ENCODE results near the gene NBPF1. TPM values are rescaled to one million over a fixed set of nuclear protein-coding genes. Genes with fewer than 3 reads are reported as not detected.

Gene NBPF1
- 16.4 to 22.4 TPM (median 21.8 TPM) in 5 replicates for total RNA-seq (2022; extraction: Qiagen RNA extraction)

GRCh38 chr1:16613185-16614147 is at the start of gene NBPF1:
Gene NBPF1, minus strand, starts transcription at chr1:16613564.

GRCh38 chr1:16514107-16515055 is 99.0 kb downstream of the NBPF1 start, which contains the start of gene RNU1-1:
Gene RNU1-1, minus strand, starts transcription at chr1:16514285.

Other genes starting within 250 kb of the NBPF1 start
- 81.9 to 88.9 TPM (median 86.9 TPM) in 5 replicates for gene SZRD1, start 246.3 kb downstream of the NBPF1 start, total RNA-seq (2022; extraction: Qiagen RNA extraction)
- gene SPATA21, start 176.1 kb downstream of the NBPF1 start, total RNA-seq (2022; extraction: Qiagen RNA extraction), result 0.05 to 0.14 TPM (median 0.05 TPM) in 4 of 5 replicates, not detected in the other
- gene NECAP2, start 172.8 kb downstream of the NBPF1 start, total RNA-seq (2022; extraction: Qiagen RNA extraction), result 39.8 to 48.0 TPM (median 41.0 TPM) in 5 replicates
- gene RNU1-1, start 99.3 kb downstream of the NBPF1 start, total RNA-seq (2022; extraction: Qiagen RNA extraction), result 6.1 to 30.4 TPM (median 9.0 TPM) in 3 of 5 replicates, not detected in the others
- 6.1 to 30.4 TPM (median 9.0 TPM) in 3 of 5 replicates, not detected in the others for gene RNU1-3, start 53.4 kb upstream of the NBPF1 start, total RNA-seq (2022; extraction: Qiagen RNA extraction)
- 6.1 to 30.4 TPM (median 9.0 TPM) in 3 of 5 replicates, not detected in the others for gene RNU1-4, start 127.0 kb upstream of the NBPF1 start, total RNA-seq (2022; extraction: Qiagen RNA extraction)

Data from A549 treated with Hydrocortisone at 1 μM for 4 hours (cell line).